ENCODE measurements around the gene TRIM66. TPM values are rescaled to one million over a fixed set of nuclear protein-coding genes. Genes with fewer than 3 reads are reported as not detected.
A peak's percentile ranks its signal among the peaks of the same experiment; 100 is the strongest.

TRIM66 gene
- total RNA-seq, 4 donors from 2014 or later, result 1.4 to 12.9 (median 3.1) TPM

DNA sequence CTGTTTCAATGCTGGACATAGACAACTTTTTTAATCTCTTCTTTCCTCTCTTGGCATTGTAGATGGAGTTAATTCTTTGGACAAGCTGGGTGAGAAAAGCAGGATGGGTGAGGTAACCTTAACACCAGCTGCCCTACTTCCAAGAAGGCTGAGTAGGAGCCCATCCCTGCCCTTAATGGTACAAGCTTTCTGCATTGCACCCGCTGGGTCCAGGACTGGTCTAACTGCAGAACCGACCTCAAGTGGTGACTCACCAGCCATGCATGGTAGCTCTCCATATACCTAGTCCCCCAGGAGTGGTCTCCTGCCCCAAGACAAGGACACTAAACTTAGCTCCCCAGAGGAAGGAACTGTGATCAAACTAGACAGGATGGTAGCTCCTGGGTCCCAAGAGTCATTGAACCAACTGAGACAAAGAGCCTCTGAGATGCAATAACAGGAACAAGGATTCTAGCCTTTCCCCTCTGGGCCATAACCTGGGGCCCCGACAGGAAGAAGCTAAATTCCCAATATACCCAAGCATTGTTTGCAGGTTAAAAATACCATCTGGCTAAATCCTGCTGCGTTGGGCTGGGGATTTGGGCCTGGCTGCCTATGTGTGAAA, 32.3 kb upstream of the TRIM66 start:
- H3K36me3 ChIP-seq, result peaks cover 0 to 66% of the 10 kb centered on the region in 2 donors
- H3K4me1 ChIP-seq, result peaks cover 30 to 100% (median 44%) of the 10 kb centered on the region in 3 donors
- no peaks in the 10 kb centered on the region for H3K9me3 ChIP-seq
- WGBS, 2 donors (ENCODE audit: low coverage in 1 of 2), result 58 to 64% methylated on average over 2 to 4 of the region's 4 CpGs
- ATAC-seq, result no peak
- H3K27me3 ChIP-seq, result no peaks in the 10 kb centered on the region
- H3K4me3 ChIP-seq, result no peak overlapping the region
- peak overlapping the region; percentile 79 to 97 (median 92) for H3K27ac ChIP-seq
- no peak for TF ChIP-seq POLR2AphosphoS5 (IDR thresholded peaks at IDR 0.05)
- TF ChIP-seq POLR2A (IDR thresholded peaks at IDR 0.05), result no peak
- no peak for TF ChIP-seq EP300 (IDR thresholded peaks at IDR 0.05)

GRCh38 chr11:8713760-8714454, 31.4 kb upstream of the TRIM66 start:
- peaks cover 0 to 66% of the 10 kb centered on the region in 2 donors for H3K36me3 ChIP-seq
- ATAC-seq, result no peak
- H3K9me3 ChIP-seq, result no peaks in the 10 kb centered on the region
- peak overlapping the region; percentile 79 to 97 (median 92) for H3K27ac ChIP-seq
- H3K4me3 ChIP-seq, result no peak overlapping the region
- WGBS, 2 donors (ENCODE audit: low coverage in 1 of 2), result 62 to 80% methylated on average over 1 to 2 of the region's 8 CpGs
- TF ChIP-seq CTCF (IDR thresholded peaks at IDR 0.05), result no peak
- no peak for TF ChIP-seq EP300 (IDR thresholded peaks at IDR 0.05)
- H3K27me3 ChIP-seq, result no peaks in the 10 kb centered on the region
- peaks cover 31 to 100% (median 44%) of the 10 kb centered on the region in 3 donors for H3K4me1 ChIP-seq

DNA sequence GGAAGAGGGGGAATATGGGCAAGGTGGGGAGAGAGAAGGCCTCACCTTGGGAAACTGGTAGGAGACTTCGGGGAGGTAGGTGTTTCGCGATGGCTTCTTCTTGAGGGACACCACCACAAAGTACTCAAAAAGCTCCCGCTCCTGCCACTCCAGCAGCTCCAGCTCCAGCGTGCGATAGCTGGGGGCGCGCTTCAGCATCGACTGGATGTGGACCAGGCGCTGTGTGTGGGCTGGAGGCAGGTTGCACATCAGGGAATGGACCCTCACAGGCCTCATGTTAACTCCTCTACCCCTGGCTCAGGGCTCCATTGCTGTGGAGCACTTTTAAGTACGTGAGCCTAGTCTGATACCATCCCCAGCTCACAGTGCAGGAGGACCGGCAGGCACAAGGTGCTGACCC, 30.0 kb upstream of the TRIM66 start:
- WGBS, 2 donors (ENCODE audit: low coverage in 1 of 2), result 90% methylated on average over 8 of the region's 12 CpGs; no CpG with 5 or more reads in 1 of the 2 donors
- H3K36me3 ChIP-seq, result peaks cover 0 to 66% of the 10 kb centered on the region in 2 donors

GRCh38 chr11:8711895-8712442, 29.5 kb upstream of the TRIM66 start:
- Histone ChIP-seq H3K4me1 (peaks cover 29 to 100% (median 44%) of the 10 kb centered on the region in 3 donors), H3K27ac (peak overlapping the region; percentile 89 to 100 (median 96)), H3K36me3 (peaks cover 0 to 63% of the 10 kb centered on the region in 2 donors), H3K9me3 (no peaks in the 10 kb centered on the region), H3K4me3 (no peak overlapping the region), H3K27me3 (no peaks in the 10 kb centered on the region)
- no peak for ATAC-seq
- TF ChIP-seq POLR2A (IDR thresholded peaks at IDR 0.05), result no peak
- no peak for TF ChIP-seq CTCF (IDR thresholded peaks at IDR 0.05)
- no peak for TF ChIP-seq EP300 (IDR thresholded peaks at IDR 0.05)
- no peak for TF ChIP-seq POLR2AphosphoS5 (IDR thresholded peaks at IDR 0.05)
- WGBS, 2 donors (ENCODE audit: low coverage in 1 of 2), result 51 to 78% methylated on average over 4 to 5 of the region's 5 CpGs

More for the DNA sequence above, 30.0 kb upstream of the TRIM66 start:
- Histone ChIP-seq H3K4me3 (no peak overlapping the region), H3K27me3 (no peaks in the 10 kb centered on the region), H3K9me3 (no peaks in the 10 kb centered on the region), H3K27ac (peak overlapping the region; percentile 89 to 100 (median 96)), H3K4me1 (peaks cover 31 to 100% (median 44%) of the 10 kb centered on the region in 3 donors)
- TF ChIP-seq POLR2AphosphoS5 (IDR thresholded peaks at IDR 0.05) (no peak), CTCF (IDR thresholded peaks at IDR 0.05) (no peak), EP300 (IDR thresholded peaks at IDR 0.05) (no peak), POLR2A (IDR thresholded peaks at IDR 0.05) (no peak)
- no peak for ATAC-seq

GRCh38 chr11:8709777-8710176, 27.3 kb upstream of the TRIM66 start:
- Histone ChIP-seq H3K27ac (peak overlapping the region; percentile 89 to 100 (median 96)), H3K4me1 (peaks cover 21 to 100% (median 34%) of the 10 kb centered on the region in 3 donors), H3K27me3 (no peaks in the 10 kb centered on the region), H3K4me3 (no peak overlapping the region), H3K36me3 (peaks cover 0 to 67% of the 10 kb centered on the region in 2 donors), H3K9me3 (no peaks in the 10 kb centered on the region)
- 68 to 82% methylated on average over 2 to 4 of the region's 4 CpGs for WGBS, 2 donors (ENCODE audit: low coverage in 1 of 2)
- no peak for TF ChIP-seq POLR2AphosphoS5 (IDR thresholded peaks at IDR 0.05)
- no peak for TF ChIP-seq EP300 (IDR thresholded peaks at IDR 0.05)
- TF ChIP-seq POLR2A (IDR thresholded peaks at IDR 0.05), result no peak
- no peak for TF ChIP-seq CTCF (IDR thresholded peaks at IDR 0.05)
- ATAC-seq, result no peak

Data from gastroesophageal sphincter (tissue), 4 donors.